Pancreas (tissue), 10 donors: ENCODE measurements around the gene BPIFB2. TPM values are rescaled to one million over a fixed set of nuclear protein-coding genes. Genes with fewer than 3 reads are reported as not detected.
"Not testable (repeated sequence)": the region's sequence is repeated elsewhere in the genome, so short reads cannot be mapped to it uniquely, and the experiment has no call there.

Source experiments
- ATAC-seq, 4 donors: fragments of 200-7000 bp; cut with Tn5 transposase; one replicate each; pipeline versions ENCODE4 v1.8.0 to v1.9.1; 2020; ENCODE audit warnings: mild to moderate bottlenecking in 4 of 4, moderate library complexity in 4 of 4
- DNase-seq, 6 donors: peaks; one replicate each; pipeline ENCODE4 v3.0.0-alpha.2; 2020
- FAIRE-seq: peaks from 2 replicates; lab custom pipeline; 2012; peaks lifted over from hg19 to GRCh38; lab: Jason Lieb, UNC
- H3K27ac ChIP-seq, 4 donors: fragments of 200-600 bp; sonication (generic); 1 replicate in 3 of 4; 2 replicates in 1 of 4; pipeline versions ENCODE4 v1.5.0 to v1.8.0; 2020
- H3K27me3 ChIP-seq, 4 donors: fragments of 200-600 bp; one replicate each; pipeline ENCODE4 v1.8.0; 2021
- H3K36me3 ChIP-seq, 3 donors: fragments of 200-600 bp; sonication (generic) in 1 of 3; one replicate each; pipeline versions ENCODE4 v1.5.0 to v1.8.0; 2020 to 2021
- H3K4me1 ChIP-seq, 3 donors: fragments of 200-600 bp; one replicate each; pipeline ENCODE4 v1.8.0; 2021
- H3K4me3 ChIP-seq, 4 donors: fragments of 200-600 bp; sonication (generic) in 2 of 4; one replicate each; pipeline versions ENCODE4 v1.5.0 to v1.8.0; 2020 to 2021
- H3K9me3 ChIP-seq, 4 donors: fragments of 200-600 bp; one replicate each; pipeline ENCODE4 v1.8.0; 2021
- CTCF ChIP-seq, 4 donors: fragments of 200-600 bp; sonication (generic) in 3 of 4; IDR thresholded peaks; one replicate each; pipeline versions ENCODE4 v1.5.0 to v1.8.0; 2021; ENCODE audit warnings: antibody characterized with exemption in 4 of 4
- WGBS, 2 donors: extraction: QIAGEN DNeasy Blood & Tissue Kit; methylation state at CpG; one replicate each; pipeline ENCODE4 v1.1.7; 2013; 5-methylcytosine and 5-hydroxymethylcytosine counted together
- intact Hi-C, 3 donors: fragments of 100-400 bp; cut with DNase I; formaldehyde crosslinking; loops; one replicate each; pipeline versions ENCODE4 v1.11.1 to v1.14.2; 2022
- polyA plus RNA-seq, 2 donors: library from polyadenylated mRNA; stranded (reverse); fragments of 200-250 nt; gene quantifications; one replicate each; pipeline ENCODE4 v1.2.3, GENCODE V29; 2013
- total RNA-seq, 6 donors: library from RNA; stranded (reverse); fragmentation: NEBNext Ultra II Directional in 4 of 6; extraction: Animal tissue kit (Norgen Biotek cat#: 25700) in 4 of 6; gene quantifications; one replicate each; pipeline versions ENCODE4 v1.2.1 to v1.2.4, GENCODE V29; 2021 to 2023
- donor health status: healthy with polysubstance abuse.
- donor health status: DM: no; HTN: no; CAD: no; lungs with moderate emphysema.
- donor health status: DM: no; HTN: no; CAD: no.
- donor health status: control.
- donor health status: control.
- donor health status: Bipolar disorder and iron deficiency.
- donor health status: DM: yes; HTN: yes; CAD: no.
- donor health status: DM: no; HTN: no; CAD: no.
- donor health status: DM: no; HTN: no; CAD: no.
- donor health status: DM: yes; HTN: yes; CAD: no.

Gene BPIFB2
- total and polyA plus RNA-seq, 8 donors = 0.05 to 0.16 TPM; not detected in 6

GRCh38 chr20:33042430-33042829, 34.9 kb downstream of the BPIFB2 start:
- DNase-seq (no peak), FAIRE-seq (no peak), ATAC-seq (no peak)
- H3K27me3 ChIP-seq = no peaks in the 10 kb centered on the region
- no peaks in the 10 kb centered on the region for H3K9me3 ChIP-seq
- H3K4me1 ChIP-seq = no peaks in the 10 kb centered on the region
- intact Hi-C loops = no loop called here
- H3K27ac ChIP-seq = no peak overlapping the region
- no peaks in the 10 kb centered on the region for H3K36me3 ChIP-seq
- TF ChIP-seq CTCF (IDR thresholded peaks at IDR 0.05) = no peak
- no peak overlapping the region for H3K4me3 ChIP-seq
- WGBS, 2 donors = 72 to 75% methylated on average over 3 of the region's 3 CpGs

GRCh38 chr20:33042983-33043730, 35.7 kb downstream of the BPIFB2 start:
- no peaks in the 10 kb centered on the region for H3K36me3 ChIP-seq
- ATAC-seq (no peak), DNase-seq (no peak), FAIRE-seq (no peak)
- no peaks in the 10 kb centered on the region for H3K27me3 ChIP-seq
- no peak overlapping the region for H3K27ac ChIP-seq
- H3K4me3 ChIP-seq = no peak overlapping the region
- 70 to 76% methylated on average over 2 of the region's 2 CpGs for WGBS, 2 donors
- intact Hi-C loops = no loop called here
- no peaks in the 10 kb centered on the region for H3K4me1 ChIP-seq
- no peaks in the 10 kb centered on the region for H3K9me3 ChIP-seq
- TF ChIP-seq CTCF (IDR thresholded peaks at IDR 0.05) = no peak

GRCh38 chr20:33043731-33044181, 36.3 kb downstream of the BPIFB2 start:
- WGBS, 2 donors = 15 to 19% methylated on average over 1 of the region's 1 CpG
- Histone ChIP-seq H3K36me3 (no peaks in the 10 kb centered on the region), H3K4me3 (no peak overlapping the region), H3K9me3 (no peaks in the 10 kb centered on the region), H3K27me3 (no peaks in the 10 kb centered on the region), H3K27ac (no peak overlapping the region), H3K4me1 (no peaks in the 10 kb centered on the region)
- FAIRE-seq (no peak), DNase-seq (no peak), ATAC-seq (no peak)
- intact Hi-C loops = no loop called here
- TF ChIP-seq CTCF (IDR thresholded peaks at IDR 0.05) = no peak

- not testable (repeated sequence) for FAIRE-seq
- WGBS, 2 donors = 61 to 79% methylated on average over 15 of the region's 15 CpGs
These were observed 37.7 kb downstream of the BPIFB2 start for GRCh38 chr20:33045129-33045721.

GRCh38 chr20:33046412-33046811, 38.9 kb downstream of the BPIFB2 start:
- FAIRE-seq (no peak), DNase-seq (no peak), ATAC-seq (no peak)
- Histone ChIP-seq H3K36me3 (no peaks in the 10 kb centered on the region), H3K9me3 (no peaks in the 10 kb centered on the region), H3K27ac (no peak overlapping the region), H3K4me3 (no peak overlapping the region), H3K4me1 (no peaks in the 10 kb centered on the region), H3K27me3 (no peaks in the 10 kb centered on the region)
- 49 to 60% methylated on average over 3 of the region's 3 CpGs for WGBS, 2 donors
- intact Hi-C loops = no loop called here
- no peak for TF ChIP-seq CTCF (IDR thresholded peaks at IDR 0.05)

More at GRCh38 chr20:33045129-33045721, 37.7 kb downstream of the BPIFB2 start:
- H3K4me1 ChIP-seq, H3K4me3 ChIP-seq, H3K36me3 ChIP-seq, H3K27ac ChIP-seq, intact Hi-C loops, DNase-seq, ATAC-seq, H3K27me3 ChIP-seq, H3K9me3 ChIP-seq: not testable (repeated sequence)
